Measurements from ENCODE around the gene GNAQ. TPM values are rescaled to one million over a fixed set of nuclear protein-coding genes. Genes with fewer than 3 reads are reported as not detected.

Gene GNAQ
- total and polyA plus RNA-seq, 2 donors (not counting 1 experiment from before 2014, with no cell fraction given) = 0.60 to 1.4 TPM

- intact Hi-C loops (cut with micrococcal nuclease) = no loop called here
- H3K27ac Mint-ChIP-seq = no peak overlapping the region
- H3K9me3 ChIP-seq (ENCODE audit: control extremely low read depth in 1 of 3, control insufficient read depth in 2 of 3, insufficient read depth in 1 of 3, low read length in 2 of 3) = no peaks in the 10 kb centered on the region
- H3K9me3 Mint-ChIP-seq (ENCODE audit: insufficient read depth) = no peaks in the 10 kb centered on the region
- WGBS (ENCODE audit: insufficient coverage) = no CpG with 5 or more reads among the region's 2 CpGs
- H3K27me3 Mint-ChIP-seq = peaks cover 9% of the 10 kb centered on the region
- no peak for DNase-seq
- ATAC-seq (ENCODE audit: low read depth) = no peak
- no peak overlapping the region for H3K4me3 Mint-ChIP-seq
- H3K4me1 ChIP-seq (ENCODE audit: control insufficient read depth in 2 of 2, insufficient read depth in 2 of 2, low read length in 2 of 2) = no peaks in the 10 kb centered on the region
- no peak overlapping the region for H2AFZ ChIP-seq (ENCODE audit: insufficient read depth, low read depth, low read length, poor library complexity, severe bottlenecking)
- no peaks in the 10 kb centered on the region for H3K4me1 Mint-ChIP-seq
- H3K9ac ChIP-seq (ENCODE audit: low read length) = no peak overlapping the region
- H3K4me3 ChIP-seq (ENCODE audit: control extremely low read depth in 1 of 5, extremely low read depth in 1 of 5, insufficient read depth in 1 of 5, low read depth in 2 of 5, low read length in 4 of 5) = no peak overlapping the region
- ChIA-PET POLR2A (no interaction called here), CTCF (no interaction called here)
- H4K20me1 ChIP-seq (ENCODE audit: control insufficient read depth, insufficient read depth, low read length, poor library complexity, severe bottlenecking) = no peaks in the 10 kb centered on the region
- no peak overlapping the region for H3K4me2 ChIP-seq (replicated peaks; ENCODE audit: low read depth, low read length, poor library complexity, severe bottlenecking)
- H3K27me3 ChIP-seq (replicated peaks in 1 of 4; ENCODE audit: control extremely low read depth in 1 of 4, control insufficient read depth in 3 of 4, insufficient read depth in 4 of 4, low read length in 3 of 4) = no peaks in the 10 kb centered on the region
- no peaks in the 10 kb centered on the region for H3K79me2 ChIP-seq (ENCODE audit: control insufficient read depth, insufficient read depth, low read length)
- H3K27ac ChIP-seq (ENCODE audit: low read length in 2 of 2) = no peak overlapping the region
- H3K36me3 ChIP-seq (replicated peaks in 1 of 2; ENCODE audit: control extremely low read depth in 1 of 2, control insufficient read depth in 1 of 2, extremely low read depth in 1 of 2, insufficient read depth in 2 of 2, low read length in 1 of 2) = no peaks in the 10 kb centered on the region
- TF ChIP-seq EZH2 (IDR thresholded peaks at IDR 0.05; ENCODE audit: borderline replicate concordance, insufficient read depth, low read depth, low read length, poor library complexity, severe bottlenecking) (no peak), CTCF (IDR thresholded peaks at IDR 0.05) (no peak)
Measured at GRCh38 chr9:77815260-77815659, 216.4 kb downstream of the GNAQ start.

GRCh38 chr9:77811832-77812231 is 219.8 kb downstream of the GNAQ start:
- Mint-ChIP-seq H3K4me3 (no peak overlapping the region), H3K27me3 (peaks cover 5% of the 10 kb centered on the region), H3K4me1 (no peaks in the 10 kb centered on the region), H3K9me3 (ENCODE audit: insufficient read depth) (no peaks in the 10 kb centered on the region), H3K27ac (no peak overlapping the region)
- Histone ChIP-seq H3K79me2 (ENCODE audit: control insufficient read depth, insufficient read depth, low read length) (no peaks in the 10 kb centered on the region), H4K20me1 (ENCODE audit: control insufficient read depth, insufficient read depth, low read length, poor library complexity, severe bottlenecking) (no peaks in the 10 kb centered on the region), H3K9ac (ENCODE audit: low read length) (no peak overlapping the region), H3K4me2 (replicated peaks; ENCODE audit: low read depth, low read length, poor library complexity, severe bottlenecking) (no peak overlapping the region), H2AFZ (ENCODE audit: insufficient read depth, low read depth, low read length, poor library complexity, severe bottlenecking) (no peak overlapping the region), H3K27ac (ENCODE audit: low read length in 2 of 2) (no peak overlapping the region), H3K27me3 (replicated peaks in 1 of 4; ENCODE audit: control extremely low read depth in 1 of 4, control insufficient read depth in 3 of 4, insufficient read depth in 4 of 4, low read length in 3 of 4) (no peaks in the 10 kb centered on the region), H3K4me1 (ENCODE audit: control insufficient read depth in 2 of 2, insufficient read depth in 2 of 2, low read length in 2 of 2) (no peaks in the 10 kb centered on the region), H3K4me3 (ENCODE audit: control extremely low read depth in 1 of 5, extremely low read depth in 1 of 5, insufficient read depth in 1 of 5, low read depth in 2 of 5, low read length in 4 of 5) (no peak overlapping the region), H3K9me3 (ENCODE audit: control extremely low read depth in 1 of 3, control insufficient read depth in 2 of 3, insufficient read depth in 1 of 3, low read length in 2 of 3) (no peaks in the 10 kb centered on the region), H3K36me3 (replicated peaks in 1 of 2; ENCODE audit: control extremely low read depth in 1 of 2, control insufficient read depth in 1 of 2, extremely low read depth in 1 of 2, insufficient read depth in 2 of 2, low read length in 1 of 2) (no peaks in the 10 kb centered on the region)
- DNase-seq = no peak
- ATAC-seq (ENCODE audit: low read depth) = no peak
- TF ChIP-seq CTCF (IDR thresholded peaks at IDR 0.05) (no peak), EZH2 (IDR thresholded peaks at IDR 0.05; ENCODE audit: borderline replicate concordance, insufficient read depth, low read depth, low read length, poor library complexity, severe bottlenecking) (no peak)
- intact Hi-C loops (cut with micrococcal nuclease) = no loop called here
- WGBS (ENCODE audit: insufficient coverage) = no CpG with 5 or more reads among the region's 1 CpG
- CTCF ChIA-PET = no interaction called here
- POLR2A ChIA-PET = no interaction called here

Data from B cell (primary cell).